GM13976 (cell line): ENCODE data around the gene PRADC1.
A peak's percentile ranks its signal among the peaks of the same experiment; 100 is the strongest.

Experiments
- DNase-seq: peaks from one replicate; pipeline ENCODE4 v3.0.0; 2012; ENCODE audit warnings: low spot score
- CTCF ChIP-seq: IDR thresholded peaks from 2 replicates; pipeline ENCODE4 v1.5.1; 2012; ENCODE audit warnings: borderline replicate concordance, mild to moderate bottlenecking; ENCODE audit not compliant: insufficient read depth; ENCODE audit errors: extremely low read depth, missing control alignments, control extremely low read depth
- in situ Hi-C: fragments of 300-500 bp; cut with MboI; formaldehyde crosslinking; loops from one replicate; pipeline ENCODE4 v1.12.0; 2022; ENCODE audit warnings: low sequenced_read_pairs, mixed read lengths, inconsistent platforms; ENCODE audit not compliant: unreplicated experiment

The PRADC1 gene

GRCh38 chr2:73255007-73255644, 22.1 kb upstream of the PRADC1 start:
- TF ChIP-seq CTCF: no peak
- in situ Hi-C loops: no loop called here
- peak; percentile 20 for DNase-seq

- DNase-seq: peak; percentile 20
Measured at GRCh38 chr2:73254343-73255006, 21.4 kb upstream of the PRADC1 start.

GRCh38 chr2:73253901-73254300, 20.9 kb upstream of the PRADC1 start:
- TF ChIP-seq CTCF: no peak
- in situ Hi-C loops: no loop called here
- peak; percentile 41 for DNase-seq

More at GRCh38 chr2:73254343-73255006, 21.4 kb upstream of the PRADC1 start:
- in situ Hi-C loops: no loop called here
- no peak for TF ChIP-seq CTCF

- no peak for TF ChIP-seq CTCF
- no peak for DNase-seq
- in situ Hi-C loops: no loop called here
Measured at GRCh38 chr2:73253400-73253799, 20.4 kb upstream of the PRADC1 start.

- in situ Hi-C loops: no loop called here
- no peak for DNase-seq
- TF ChIP-seq CTCF: no peak
Measured at GRCh38 chr2:73252238-73253027, 19.4 kb upstream of the PRADC1 start.
